PFSK-1 (cell line): ENCODE data around the gene OR2Z1.

Experiments
- FOXP2 ChIP-seq: optimal IDR thresholded peaks from 2 replicates; pipeline ENCODE3; 2011; ENCODE audit warnings: borderline replicate concordance, control low read depth, inconsistent platforms; ENCODE audit not compliant: insufficient read depth; ENCODE audit errors: extremely low read length, extremely low read depth
- POLR2AphosphoS5 ChIP-seq: IDR thresholded peaks from 2 replicates; pipeline ENCODE4 v1.6.1; 2012; ENCODE audit warnings: low read depth, mild to moderate bottlenecking, control low read depth, low read length, moderate library complexity
- REST ChIP-seq, 2 experiments: IDR thresholded peaks; 2 replicates each; pipeline versions ENCODE4 v1.6.1 to v1.8.0; 2011 to 2012; ENCODE audit warnings: low read depth in 2 of 2, low read length in 2 of 2, control low read depth in 1 of 2, inconsistent platforms in 1 of 2, mild to moderate bottlenecking in 1 of 2, moderate library complexity in 1 of 2; ENCODE audit not compliant: insufficient read depth in 1 of 2
- SIN3A ChIP-seq: IDR thresholded peaks from 2 replicates; pipeline ENCODE4 v1.6.1; 2012; ENCODE audit warnings: mild to moderate bottlenecking, low read length, moderate library complexity, borderline replicate concordance; ENCODE audit not compliant: insufficient read depth
- TAF1 ChIP-seq: IDR thresholded peaks from 2 replicates; pipeline ENCODE4 v1.6.1; 2012; ENCODE audit warnings: low read length, control low read depth, borderline replicate concordance; ENCODE audit not compliant: insufficient read depth

DNA sequence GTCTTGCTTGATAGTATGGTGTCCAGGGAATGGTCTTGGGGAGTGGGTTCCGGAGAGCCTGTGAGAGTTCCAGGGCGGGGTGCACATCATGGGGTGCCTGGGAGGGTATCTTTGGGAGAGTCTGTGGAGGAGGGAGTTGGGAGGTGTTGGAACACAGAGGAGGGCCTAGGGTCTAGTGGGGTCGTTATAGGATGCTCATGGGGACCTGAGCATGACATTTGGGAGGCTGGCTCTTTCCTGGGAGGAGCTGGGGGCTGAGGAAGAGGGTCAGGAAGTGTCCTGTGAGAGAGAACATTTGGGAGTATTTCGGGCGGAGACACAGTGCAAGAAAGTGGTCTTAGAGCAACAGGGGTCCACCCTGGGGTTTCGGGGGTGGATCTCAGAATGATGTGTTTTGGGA is 25.5 kb upstream of the OR2Z1 start:
- no peak for TF ChIP-seq REST (IDR thresholded peaks at IDR 0.05; ENCODE audit: insufficient read depth in 1 of 2, low read depth in 2 of 2, low read length in 2 of 2)
- no peak for TF ChIP-seq POLR2AphosphoS5
- TF ChIP-seq FOXP2, result no peak
- TF ChIP-seq SIN3A, result no peak
- no peak for TF ChIP-seq TAF1
